CD4-positive, alpha-beta T cell treated with Interleukin-4 for 4 hours (primary cell): ENCODE measurements around the gene HOXA7.

ENCODE experiments used
- DNase-seq: peaks from one replicate; pipeline ENCODE4 v3.0.0-alpha.2; 2020

Gene HOXA7

DNA sequence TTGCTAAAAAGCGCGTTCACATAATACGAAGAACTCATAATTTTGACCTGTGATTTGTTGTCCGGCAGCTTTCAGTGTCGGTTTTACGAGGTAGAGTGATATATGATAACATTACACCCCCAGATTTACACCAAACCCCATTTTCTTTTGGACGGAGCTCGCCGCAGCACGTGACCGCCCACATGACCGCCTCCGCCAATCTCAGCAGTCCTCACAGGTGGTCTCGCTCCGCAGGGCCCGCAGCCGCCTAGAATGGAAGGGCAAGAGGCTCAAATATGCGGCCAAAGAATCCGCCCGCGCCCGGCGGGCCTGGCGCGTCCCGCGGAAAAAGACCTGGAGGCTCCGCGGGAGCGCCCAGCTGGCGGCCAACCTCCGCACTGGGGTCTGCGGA lies at the start of gene HOXA7:
Gene HOXA7 (minus strand): TSS at position 168 of the 391 bp plus-strand sequence. CDS start 130 bp downstream, at position 38.
- no peak for DNase-seq

DNA sequence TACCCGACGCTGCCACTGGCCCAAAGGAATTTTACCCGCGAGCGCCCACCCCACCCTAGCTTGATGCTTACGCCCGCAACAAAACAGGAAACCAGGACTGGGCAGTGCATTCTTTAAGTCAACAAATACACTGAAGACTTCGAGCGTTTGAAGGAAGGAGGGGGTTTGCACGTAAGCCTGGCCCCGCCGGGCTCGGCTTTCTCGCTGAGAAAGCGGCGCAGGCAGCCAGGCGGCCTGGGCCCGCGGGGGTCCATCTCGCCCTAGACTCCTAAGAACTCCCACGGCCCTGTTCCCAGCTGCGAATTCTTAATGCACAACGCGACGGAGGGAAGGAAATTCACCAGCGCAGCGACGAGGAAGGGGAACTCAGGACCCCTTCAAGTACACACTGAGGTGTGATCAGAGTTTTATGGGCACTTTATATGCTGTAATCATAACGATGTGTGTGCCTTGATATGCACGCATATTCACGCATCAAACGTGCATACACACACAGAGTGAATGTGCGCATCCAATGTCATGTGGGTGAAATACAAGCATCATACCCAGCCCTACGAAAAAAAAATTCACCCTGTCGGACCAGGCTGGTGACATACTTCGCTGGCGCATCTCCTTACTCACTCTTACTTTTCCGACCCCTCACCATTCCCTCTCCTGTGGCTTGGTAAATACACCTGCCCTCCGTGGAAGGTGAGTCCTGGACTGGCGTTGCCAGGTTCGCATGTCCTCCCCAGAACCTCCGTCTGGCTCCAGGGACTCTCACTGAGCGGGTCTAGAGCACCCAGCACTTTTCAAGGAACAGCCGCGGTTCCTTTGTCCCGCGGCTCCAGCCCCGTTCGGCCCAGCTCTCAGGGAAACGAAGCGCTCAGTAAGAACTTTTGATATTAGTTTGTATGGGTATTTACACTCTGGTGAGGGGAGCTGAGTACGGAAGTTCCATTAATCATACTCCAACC lies 49.1 kb upstream of the HOXA7 start:
- no peak for DNase-seq

DNA sequence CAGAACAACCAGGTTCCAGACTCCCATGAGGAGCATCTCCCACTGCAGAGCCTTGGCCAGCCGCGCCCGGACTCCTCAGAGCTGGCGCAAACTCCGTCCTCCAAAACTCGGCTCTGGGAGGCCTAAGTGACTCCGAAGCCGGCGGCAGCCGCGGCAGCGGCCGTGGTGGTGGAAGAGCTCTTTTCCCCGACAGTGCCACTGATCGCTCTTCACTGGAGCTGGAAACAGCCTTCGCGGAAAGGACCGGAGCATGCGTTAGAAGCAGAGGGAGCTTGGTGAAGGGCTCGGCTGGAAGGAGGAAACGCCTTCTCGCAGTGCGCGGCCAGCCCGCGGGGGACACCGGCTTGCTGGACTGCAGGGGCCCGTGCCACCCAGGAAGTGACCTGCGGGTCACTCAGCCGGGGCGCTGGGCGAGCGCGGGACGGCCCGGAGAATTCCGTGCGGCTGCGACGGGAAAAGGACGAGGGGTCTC lies 48.4 kb upstream of the HOXA7 start:
- no peak for DNase-seq

DNA sequence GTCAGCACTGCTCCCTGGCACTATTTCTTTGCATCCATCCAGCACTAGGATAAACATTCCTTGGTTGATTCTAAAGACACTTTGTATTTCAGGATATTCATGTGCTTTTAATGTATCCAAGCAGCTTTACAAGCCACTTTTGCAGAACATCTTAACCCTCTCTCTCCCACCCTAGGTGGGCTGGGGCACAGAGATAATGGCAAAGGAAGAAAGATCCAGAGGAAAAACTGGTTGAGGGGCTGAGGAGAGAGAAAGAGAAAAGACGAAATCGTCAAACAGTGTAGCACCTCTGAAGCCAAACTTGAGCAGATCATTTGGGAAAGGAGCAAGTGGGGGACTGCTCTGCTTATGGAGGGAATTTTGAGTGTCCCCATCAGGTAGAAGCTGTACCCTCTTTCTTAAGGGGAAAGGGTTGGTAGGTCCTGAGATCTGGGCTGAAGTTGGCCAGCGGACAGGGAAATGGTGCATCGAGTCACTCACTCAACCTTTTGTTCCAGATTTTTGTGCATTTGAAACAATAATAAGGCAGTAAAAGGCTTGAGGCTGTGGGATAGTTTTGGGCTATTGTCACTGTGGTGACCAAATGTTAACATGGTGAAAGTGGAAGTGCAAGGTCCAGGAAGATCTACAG lies 47.6 kb upstream of the HOXA7 start:
- no peak for DNase-seq

DNA sequence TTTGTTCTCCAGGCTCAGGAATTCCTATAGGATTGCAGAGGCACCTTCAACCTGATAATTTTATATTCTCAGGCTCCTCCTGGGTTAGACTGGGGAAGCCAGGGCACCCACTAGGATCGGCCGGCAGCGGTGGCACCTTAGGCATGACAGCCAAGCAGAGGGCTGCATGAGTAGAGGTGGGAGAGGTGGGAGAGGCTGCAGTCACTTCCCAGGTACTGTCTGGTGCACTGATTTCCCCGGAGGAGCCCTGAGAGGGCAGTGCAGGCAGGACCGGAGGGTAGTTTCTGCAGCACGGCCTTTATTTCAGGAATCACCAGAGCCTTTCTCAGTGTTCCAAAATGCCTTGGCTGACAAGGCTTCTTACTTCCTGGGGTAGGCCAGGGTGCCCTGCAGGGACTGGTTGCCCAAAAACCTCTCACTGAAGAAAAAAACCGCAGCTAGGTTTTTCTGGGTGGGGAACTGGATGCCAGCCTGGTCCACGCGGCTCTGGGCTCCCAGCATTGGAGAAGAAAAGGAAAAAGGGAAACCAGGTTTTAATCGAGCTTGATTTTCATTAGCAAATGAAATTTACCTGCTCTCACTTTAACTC lies 47.0 kb upstream of the HOXA7 start:
- DNase-seq: no peak

DNA sequence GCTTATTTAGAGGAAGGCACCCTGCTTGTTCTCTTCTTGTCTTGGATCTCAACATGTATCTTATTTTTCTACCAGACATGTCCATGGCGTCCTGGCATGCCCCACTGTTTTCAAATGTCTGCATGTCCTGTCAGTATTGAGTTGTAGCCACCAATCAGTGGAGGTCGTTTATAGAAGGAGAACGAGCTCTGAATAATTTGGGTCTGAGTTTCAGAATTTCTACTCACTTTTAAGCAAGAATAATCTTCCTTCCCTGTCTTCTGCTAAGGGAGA lies 46.3 kb upstream of the HOXA7 start:
- DNase-seq: no peak

DNA sequence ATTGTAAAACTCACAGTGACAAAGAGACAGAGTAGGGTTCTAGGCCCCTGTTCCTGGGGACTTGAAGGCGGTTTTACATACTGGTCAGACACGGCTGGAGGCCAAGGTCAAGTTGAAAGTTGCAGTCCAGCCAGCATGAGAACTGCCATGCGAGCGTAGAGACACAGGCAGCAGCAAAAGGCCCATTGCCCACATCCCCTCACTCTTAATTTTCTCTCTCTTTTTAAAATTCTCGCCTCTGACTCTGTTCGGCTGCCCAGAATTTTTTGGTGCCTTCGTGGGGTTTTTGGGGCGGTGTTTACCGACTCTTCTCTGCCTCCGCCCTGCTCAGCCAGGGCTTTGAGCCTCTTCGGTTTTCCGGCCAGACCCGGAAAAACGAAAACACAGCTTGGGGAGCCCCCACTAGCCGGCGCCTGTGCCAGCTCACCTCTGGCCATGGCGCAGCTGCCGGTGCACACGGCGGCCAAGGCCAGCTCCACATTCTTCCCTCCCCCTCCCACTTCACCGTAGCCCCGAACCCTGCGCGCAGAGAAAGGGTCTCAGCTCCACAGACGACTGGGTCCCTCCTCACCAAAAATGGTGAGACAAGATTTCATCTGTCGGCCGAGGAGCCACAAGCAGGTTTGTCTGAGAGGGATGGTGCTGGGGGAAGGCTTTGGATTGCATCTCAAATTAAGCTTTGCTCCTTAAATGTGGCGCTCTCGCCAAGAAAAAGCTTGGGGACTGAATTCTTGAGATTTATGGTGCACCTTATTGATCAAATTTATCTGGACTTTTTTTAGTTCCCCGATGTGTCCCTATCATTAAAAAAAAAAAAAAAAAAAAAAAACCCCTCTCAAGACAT lies 45.8 kb upstream of the HOXA7 start:
- DNase-seq: no peak

DNA sequence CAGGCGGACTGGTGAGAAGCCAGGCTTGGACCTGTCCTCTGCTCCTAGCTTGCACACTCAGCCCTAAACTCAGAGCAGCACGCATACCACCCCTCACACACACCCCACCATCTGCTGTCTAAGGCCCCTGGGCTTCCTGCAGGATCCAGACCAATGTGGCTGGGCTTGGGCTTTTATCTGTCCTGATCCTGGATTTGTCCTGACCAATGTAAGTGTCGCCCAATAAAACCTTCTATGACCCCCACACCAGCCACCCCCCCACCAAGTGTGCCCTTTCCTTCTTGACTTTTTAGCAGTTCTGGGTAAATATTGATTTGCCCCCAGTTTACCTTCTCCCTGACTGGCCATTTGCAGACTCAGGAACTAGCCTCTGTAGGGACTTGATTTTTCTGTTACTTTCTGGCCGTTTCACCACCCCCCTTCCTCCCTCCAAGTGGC lies 45.1 kb upstream of the HOXA7 start:
- no peak for DNase-seq

DNA sequence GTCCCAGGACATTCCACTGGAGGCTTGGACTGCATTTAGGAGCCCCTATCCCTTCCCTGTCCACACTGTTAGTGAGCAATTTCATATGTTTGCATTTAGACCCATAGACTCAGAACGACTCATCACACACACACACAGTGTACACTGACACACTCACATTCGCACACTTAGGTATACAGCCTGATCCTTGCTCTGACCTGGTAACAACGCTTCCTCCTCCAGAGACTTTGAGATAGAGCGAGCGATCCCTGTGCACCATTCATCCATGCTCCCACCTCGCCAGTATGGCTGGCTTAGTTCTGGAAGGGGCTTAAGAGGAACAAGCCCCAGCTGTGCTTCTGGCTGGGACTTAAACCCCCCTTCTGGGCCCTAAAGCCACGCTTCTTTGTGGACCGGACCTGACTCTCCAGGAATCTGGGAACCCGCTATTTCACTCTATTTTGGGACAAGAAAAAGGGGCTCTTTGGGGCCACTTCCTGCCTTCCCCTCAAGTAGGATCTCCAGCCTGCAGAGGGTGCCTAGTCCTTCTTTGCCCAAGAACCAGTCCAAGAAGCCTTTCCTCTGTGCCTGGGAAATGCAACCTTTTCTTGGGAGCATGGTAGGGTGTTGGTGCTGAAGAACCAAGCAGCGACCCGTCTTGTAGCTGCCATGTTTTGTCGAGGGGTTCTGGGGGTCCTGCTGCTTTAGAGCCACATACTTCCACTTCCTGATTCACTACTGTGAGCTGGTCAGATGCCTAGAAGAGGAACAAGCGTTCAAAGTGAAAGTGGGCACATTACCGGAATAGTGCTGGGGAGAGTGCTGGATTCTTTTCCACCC lies 44.5 kb upstream of the HOXA7 start:
- no peak for DNase-seq

DNA sequence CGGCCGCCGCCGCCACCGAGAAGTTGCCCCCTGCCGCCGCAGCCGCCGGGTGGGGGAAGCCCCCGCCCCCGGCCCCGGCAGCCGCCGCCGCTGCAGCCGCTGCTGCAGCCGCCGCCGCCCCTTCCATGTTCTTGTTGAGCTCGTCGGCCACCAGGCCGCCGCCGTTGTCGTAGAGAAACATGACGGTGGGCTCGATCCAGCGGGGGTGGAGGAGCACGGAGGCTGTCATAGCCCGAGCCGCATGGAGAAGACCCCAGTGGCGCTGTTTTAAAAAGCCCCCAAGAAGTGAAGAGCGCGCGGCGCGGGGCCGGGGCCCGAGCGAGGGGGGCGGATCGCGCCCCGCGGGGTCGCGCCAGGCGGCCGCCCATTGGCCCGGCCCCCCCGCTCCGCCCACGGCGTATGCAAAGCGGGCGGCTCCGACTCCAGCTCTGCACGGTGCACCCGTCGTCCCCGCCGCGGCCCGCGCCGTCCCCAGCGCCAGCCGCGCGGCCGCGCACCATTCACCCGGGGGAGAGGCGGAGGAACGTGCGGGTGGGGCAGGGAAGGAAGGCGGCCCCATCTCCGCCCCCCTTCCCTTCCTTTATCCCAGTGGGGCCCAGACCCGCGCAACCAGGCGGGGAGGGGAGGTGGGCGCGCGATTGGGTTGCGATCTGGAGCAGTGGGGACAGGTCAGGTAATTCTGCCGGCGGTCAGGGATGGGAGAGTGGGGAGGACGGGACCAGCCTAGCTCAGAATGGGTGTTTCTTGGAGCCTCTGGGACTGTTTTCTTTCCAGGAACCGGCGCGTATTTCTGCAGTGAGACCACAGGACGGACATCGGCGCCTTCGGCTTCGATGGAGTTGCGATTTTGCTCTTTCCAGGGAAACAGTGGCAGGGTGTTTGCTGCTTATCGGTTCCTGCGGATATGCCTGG lies 43.6 kb upstream of the HOXA7 start, which contains the start of gene HOXA13:
Gene HOXA13 (minus strand): TSS at position 243 of the 912 bp plus-strand sequence. CDS start 14 bp downstream, at position 229.
- no peak for DNase-seq

DNA sequence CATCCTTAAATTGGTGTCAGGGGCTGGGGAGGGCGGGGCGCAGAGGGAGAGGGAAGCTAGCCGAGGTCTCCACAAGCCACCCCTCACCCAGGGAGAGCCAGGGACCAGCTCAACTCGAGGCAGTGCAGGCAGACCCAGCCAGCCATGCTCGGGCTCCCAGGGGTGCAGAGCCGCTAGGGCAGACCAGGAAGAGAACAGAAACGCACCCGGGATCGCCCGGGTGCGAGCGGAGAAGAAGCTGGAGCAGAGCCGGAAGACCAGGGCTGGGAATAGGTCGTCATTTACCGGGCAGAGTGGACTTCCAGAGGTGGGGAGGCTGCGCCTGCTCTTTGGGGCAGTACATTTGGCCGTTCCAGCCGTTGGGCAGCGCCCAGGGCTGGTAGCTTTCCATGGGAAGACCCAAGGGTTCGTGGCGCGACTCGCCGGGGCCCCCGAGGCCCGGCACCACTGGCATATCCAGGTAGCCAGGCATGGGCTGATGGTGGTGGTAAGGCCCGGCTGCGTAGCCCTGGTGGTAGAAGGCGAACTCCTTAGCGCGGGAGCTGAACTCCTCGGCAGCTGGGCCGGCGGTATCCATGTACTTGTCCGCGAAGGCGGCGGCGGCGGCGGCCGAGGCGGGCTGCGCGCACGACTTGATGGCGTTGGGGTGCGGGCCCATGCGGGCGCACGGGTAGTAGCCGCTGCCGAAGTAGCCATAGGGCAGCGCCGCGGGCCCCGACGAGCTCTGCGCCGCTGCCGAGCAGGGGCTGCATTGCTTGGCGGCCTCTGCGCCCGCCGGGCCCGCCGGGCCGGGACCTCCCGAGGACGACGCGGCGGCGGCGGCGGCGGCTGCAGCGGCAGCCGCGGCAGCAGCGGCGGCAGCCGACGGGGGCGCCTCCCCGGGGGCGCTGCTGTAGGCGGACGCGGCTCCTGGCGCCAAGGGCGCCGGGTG lies 42.7 kb upstream of the HOXA7 start:
- DNase-seq: no peak

DNA sequence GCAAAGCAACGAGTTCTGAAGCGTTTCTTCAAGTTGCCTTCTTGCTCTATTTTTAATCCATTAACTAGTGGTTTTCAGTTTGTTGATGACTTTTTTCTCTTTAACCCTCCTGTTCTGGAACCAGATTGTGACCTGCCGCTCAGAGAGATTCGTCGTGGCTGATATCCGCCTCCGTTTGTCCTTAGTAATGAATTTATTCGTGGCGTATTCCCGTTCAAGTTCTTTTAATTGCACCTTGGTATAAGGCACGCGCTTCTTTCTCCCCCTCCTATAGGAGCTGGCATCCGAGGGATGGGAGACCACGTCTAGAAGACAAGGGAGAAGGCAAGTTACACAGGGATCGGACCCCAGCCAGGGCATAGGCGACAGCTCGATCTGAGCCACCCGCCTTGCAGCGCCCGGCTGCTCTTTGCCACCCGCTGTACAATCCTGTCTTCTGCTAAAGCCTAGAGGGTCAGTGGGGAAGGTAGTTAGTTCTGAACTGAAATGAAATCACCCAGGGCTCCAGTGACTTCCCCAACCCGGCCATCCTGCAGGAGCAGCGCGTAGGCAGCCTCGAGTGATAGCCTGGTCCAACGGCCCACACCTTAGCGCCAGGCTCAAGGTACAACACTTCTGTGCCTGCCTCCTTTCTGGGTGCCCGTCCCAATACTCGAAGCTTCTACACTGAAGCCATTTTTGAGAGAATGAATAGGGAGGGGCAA lies 41.8 kb upstream of the HOXA7 start:
- DNase-seq: no peak

DNA sequence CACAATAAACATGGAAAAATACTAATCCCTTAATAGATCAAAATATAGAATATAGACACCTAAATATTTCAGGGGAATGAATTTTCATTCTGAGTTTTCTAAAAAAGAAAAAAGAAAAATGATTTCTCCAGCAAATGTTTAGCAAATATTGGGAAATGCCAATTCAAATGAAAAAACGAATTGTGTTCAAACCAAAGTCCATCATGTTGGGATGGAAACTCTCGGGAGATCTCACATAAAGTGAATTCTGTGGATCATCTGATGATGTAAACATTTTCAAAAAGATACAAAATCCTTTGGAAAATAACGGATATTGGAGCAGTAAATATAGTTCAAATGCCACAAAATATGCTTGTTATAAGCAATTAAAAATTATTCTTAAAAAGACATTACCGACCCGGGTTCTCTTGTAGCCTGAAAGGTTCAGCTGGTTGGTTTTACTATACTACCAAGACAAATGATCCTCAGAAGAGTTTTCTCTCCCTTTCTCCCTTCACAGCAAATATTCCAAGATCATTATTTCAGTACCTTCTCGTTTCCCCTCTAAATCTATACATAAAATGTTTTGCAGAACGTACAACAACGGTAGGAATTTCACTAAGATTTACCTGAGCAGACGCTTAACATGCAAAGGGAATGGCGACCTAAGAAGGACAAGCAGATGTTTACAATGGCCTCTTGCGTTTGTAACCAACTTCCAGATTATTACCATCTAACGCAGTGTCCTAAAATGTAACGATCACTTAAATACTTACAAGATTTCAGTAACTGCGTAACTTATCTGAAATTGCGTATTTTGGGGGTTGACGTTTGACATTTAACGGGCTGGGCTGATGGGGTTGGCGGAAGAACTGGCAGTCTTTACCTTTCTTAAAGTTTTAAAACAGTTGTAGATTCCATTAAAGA lies 40.9 kb upstream of the HOXA7 start:
- DNase-seq: no peak

DNA sequence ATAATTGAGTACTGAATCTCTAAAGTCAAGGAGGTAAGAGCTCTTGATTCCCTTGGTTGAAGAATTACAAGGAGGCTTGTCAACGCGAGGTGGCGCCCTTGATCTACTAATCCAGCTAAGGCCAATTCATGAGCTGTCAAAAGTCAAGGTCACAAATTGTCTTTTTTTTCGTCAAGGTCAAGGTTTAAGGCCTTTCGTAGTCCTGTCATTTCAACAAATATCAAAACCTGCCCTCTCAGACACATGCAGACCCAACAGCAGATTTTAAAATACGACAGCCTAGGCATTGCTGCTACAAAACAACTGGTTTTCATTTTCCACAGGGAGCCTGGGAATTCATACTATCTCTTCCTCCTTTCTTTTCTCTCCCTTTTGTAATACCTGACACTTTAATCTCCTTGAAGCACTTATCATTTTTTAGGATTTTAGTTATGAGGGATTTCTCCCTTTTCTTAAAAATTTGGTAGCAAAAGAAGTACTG lies 39.9 kb upstream of the HOXA7 start:
- DNase-seq: peak; percentile 77

DNA sequence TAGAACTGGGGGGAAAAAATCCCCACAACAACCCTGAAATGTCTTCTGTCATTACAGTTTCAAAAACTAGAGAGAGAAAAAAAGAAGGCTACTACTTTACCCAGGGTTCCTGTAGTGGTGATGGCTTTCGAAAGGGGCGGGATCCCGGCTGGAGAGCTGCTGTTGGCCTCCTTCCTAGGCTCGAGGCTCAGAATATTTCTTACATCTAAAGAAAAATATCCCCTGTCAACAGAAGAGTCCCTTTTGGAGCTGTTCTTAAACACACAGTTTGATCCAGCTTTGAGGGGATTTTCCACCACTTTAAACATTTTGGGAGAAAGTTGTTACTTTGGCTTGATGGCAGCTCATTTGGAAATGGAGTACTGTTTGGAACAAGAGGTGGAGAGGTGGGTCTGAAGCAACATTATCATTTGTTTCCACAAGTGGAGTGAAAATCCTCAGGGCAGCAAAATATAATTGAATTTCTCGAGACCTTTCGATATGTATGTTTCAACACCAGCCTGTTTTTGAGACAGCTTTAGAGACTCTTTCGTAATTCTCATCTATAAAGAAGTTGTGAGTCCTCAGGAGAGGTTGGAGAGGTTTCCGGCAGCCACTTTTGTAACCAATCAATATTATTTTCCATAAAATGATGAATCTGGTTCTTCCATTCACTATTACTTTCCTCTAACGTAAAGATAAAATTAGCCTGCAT lies 38.4 kb upstream of the HOXA7 start:
- no peak for DNase-seq

DNA sequence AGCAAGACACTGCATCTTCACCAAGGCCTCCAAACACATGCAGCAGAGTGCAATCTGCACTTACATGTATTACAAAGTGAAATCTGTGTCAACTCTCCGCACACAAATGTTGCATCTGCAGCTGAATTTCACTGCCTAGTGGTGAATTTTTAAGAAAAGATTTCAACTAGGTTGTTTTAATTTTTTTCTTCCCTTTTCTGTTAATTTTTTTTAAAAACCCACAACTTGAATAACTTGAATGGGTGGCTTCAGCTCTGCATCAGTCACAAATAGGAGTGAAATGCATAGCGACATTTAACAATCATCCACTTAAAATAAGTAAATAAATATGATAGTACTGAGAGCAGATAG lies 37.5 kb upstream of the HOXA7 start:
- DNase-seq: no peak

DNA sequence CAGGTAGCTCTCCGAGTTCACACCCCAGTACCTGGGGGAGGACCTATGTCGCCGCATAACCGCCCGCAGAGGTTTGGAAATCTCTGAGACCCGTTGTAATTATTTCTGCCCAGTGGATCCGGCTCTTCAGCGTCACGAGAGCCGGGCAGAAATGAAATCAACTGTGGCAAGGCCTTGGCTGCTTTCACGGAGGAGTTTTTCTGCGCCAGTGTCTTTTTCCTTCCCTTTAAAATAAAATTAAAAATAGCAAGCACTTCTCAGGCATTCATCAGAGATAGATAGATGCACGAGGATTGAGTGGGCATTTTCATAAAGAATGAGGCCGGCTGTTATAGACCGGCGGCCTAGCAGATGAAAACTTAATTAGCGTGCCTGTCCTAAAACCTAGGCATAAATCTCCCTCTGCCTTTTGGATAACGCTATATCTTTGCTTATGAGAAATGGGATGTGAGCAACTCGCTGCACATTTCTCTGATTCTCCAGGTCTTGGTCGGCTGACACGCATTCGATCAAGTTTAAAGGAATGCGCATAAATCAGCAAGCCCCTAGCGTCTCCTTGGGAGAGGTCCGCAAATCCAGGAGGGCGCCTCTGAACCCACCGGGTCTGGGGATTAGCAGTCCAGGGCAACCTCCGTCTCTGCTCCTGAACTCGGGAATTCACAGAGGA lies 37.0 kb upstream of the HOXA7 start:
- no peak for DNase-seq
